Mesendoderm (in vitro differentiated cells): ENCODE measurements around the gene MATCAP1.
A peak's percentile ranks its signal among the peaks of the same experiment; 100 is the strongest.

Source experiments
- DNase-seq: peaks from one replicate; pipeline ENCODE4 v3.0.0; 2013
- H2AK5ac ChIP-seq: 2 replicates; pipeline ENCODE4 v1.6.1; 2013; ENCODE audit warnings: low read length, inconsistent platforms
- H2BK120ac ChIP-seq: 2 replicates; pipeline ENCODE4 v1.6.1; 2013; ENCODE audit warnings: low read depth, mild to moderate bottlenecking, low read length, moderate library complexity, mixed read lengths
- H2BK15ac ChIP-seq: replicated peaks from 2 replicates; pipeline ENCODE4 v1.6.1; 2013; ENCODE audit warnings: low read depth, mild to moderate bottlenecking, moderate library complexity
- H2BK5ac ChIP-seq: 2 replicates; pipeline ENCODE4 v1.6.1; 2013; ENCODE audit warnings: low read length, inconsistent platforms
- H3K18ac ChIP-seq: 2 replicates; pipeline ENCODE4 v1.6.1; 2013; ENCODE audit warnings: mild to moderate bottlenecking, low read length, mixed read lengths
- H3K23ac ChIP-seq: one replicate; pipeline ENCODE4 v1.6.1; 2013; ENCODE audit warnings: low read length
- H3K27ac ChIP-seq: 2 replicates; pipeline ENCODE4 v1.5.1; 2013; ENCODE audit warnings: low read depth, mild to moderate bottlenecking, inconsistent platforms, low read length, moderate library complexity
- H3K27me3 ChIP-seq: 2 replicates; pipeline ENCODE4 v1.6.1; 2013; ENCODE audit warnings: low read length, control low read depth, mild to moderate bottlenecking, inconsistent platforms; ENCODE audit not compliant: insufficient read depth, poor library complexity
- H3K36me3 ChIP-seq: 2 replicates; pipeline ENCODE4 v1.6.1; 2013; ENCODE audit warnings: low read length, inconsistent platforms; ENCODE audit not compliant: control insufficient read depth, insufficient read depth
- H3K4ac ChIP-seq: one replicate; pipeline ENCODE4 v1.6.1; 2013; ENCODE audit warnings: low read depth, mild to moderate bottlenecking, low read length, moderate library complexity
- H3K4me1 ChIP-seq: 2 replicates; pipeline ENCODE4 v1.6.1; 2013; ENCODE audit warnings: low read depth, low read length, inconsistent platforms; ENCODE audit not compliant: control insufficient read depth
- H3K4me2 ChIP-seq: 2 replicates; pipeline ENCODE4 v1.6.1; 2013; ENCODE audit warnings: low read length
- H3K4me3 ChIP-seq: 2 replicates; pipeline ENCODE4 v1.5.1; 2013; ENCODE audit warnings: mild to moderate bottlenecking, low read length
- H3K56ac ChIP-seq: one replicate; pipeline ENCODE4 v1.6.1; 2013; ENCODE audit warnings: low read length
- H3K79me1 ChIP-seq: 2 replicates; pipeline ENCODE4 v1.6.1; 2013; ENCODE audit warnings: low read length, inconsistent platforms
- H3K79me2 ChIP-seq: 2 replicates; pipeline ENCODE4 v1.6.1; 2013; ENCODE audit warnings: mild to moderate bottlenecking, low read length; ENCODE audit not compliant: control insufficient read depth, insufficient read depth
- H3K9ac ChIP-seq: 2 replicates; pipeline ENCODE4 v1.6.1; 2013; ENCODE audit warnings: low read length, inconsistent platforms
- H4K5ac ChIP-seq: one replicate; pipeline ENCODE4 v1.6.1; 2013; ENCODE audit warnings: low read length
- H4K8ac ChIP-seq: one replicate; pipeline ENCODE4 v1.6.1; 2013; ENCODE audit warnings: low read depth, mild to moderate bottlenecking, control low read depth, low read length, moderate library complexity
- WGBS: extraction: QIAGEN DNeasy Blood & Tissue Kit; methylation state at CpG from one replicate; pipeline ENCODE4 v1.1.7; 2013; ENCODE audit warnings: low lambda C conversion rate, missing lambda C conversion rate; ENCODE audit not compliant: insufficient coverage; ENCODE audit errors: extremely low coverage; 5-methylcytosine and 5-hydroxymethylcytosine counted together

MATCAP1 gene

DNA sequence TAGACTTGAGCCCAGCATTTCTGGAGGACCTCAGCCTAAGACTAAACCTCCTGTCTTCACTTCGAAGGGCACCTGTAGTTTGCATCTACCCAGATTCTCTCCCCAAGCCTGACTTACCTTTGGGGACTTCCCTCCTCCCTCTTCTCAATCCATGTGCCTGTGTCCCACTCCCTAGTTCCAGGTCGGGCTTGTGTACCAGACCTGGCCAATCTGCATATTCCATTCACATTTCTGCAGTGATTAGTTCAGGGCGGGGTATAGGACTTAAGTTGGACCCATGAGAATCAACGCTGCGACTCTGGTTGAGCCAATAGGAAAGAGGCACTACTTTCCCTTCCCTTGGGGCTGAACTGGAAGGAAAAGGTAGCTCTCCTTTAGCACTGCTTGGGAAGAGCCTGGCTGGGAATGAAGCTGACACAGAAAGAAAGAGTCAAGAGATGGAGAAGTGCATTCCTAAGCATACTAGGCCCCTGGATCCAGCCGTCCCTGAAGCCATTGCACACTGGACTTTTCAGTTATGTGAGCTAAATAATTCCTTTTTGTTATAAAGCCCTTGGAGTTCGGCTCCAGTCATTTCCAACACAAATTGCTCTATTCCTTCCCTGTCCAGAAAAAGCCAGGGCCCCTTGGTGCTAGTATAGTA, 26.5 kb downstream of the MATCAP1 start:
- no peaks in the 10 kb centered on the region for H3K79me2 ChIP-seq

DNA sequence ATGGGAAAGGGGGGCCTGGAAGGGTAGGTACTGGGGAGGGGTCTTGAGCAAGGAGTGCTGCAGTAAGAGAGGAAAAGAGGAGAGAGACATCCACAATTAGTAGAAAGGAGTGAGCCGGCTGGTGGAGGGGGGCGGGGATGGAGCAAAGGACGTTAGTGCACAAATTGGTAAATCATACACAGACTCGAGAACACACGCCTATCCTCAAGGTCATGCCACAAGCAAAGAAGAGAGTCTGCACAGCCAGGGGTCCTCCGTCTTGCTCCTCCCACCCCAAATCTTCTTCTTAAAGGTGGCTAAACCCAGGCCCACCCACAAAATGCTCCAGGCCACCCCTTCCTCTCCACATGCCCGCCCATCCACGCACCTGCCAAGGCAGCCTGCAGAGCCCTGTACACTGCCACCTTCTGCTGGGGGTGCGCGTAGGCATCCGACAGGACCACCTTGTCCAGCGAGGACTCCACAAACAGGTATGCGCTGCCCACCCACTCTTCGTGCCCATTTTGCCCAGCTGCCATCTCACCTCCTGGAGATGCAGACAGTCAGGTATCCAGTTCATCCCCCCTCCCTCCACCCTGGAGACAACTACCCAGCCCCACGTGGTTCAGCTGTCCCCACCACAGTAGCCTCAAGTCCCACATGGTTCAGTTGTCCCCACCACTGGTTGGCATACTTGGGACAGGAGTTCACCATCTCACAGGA, 27.5 kb downstream of the MATCAP1 start:
- H3K4me3 ChIP-seq = no peak overlapping the region
- WGBS = no CpG with 5 or more reads among the region's 15 CpGs
- no peaks in the 10 kb centered on the region for H3K4me1 ChIP-seq
- H2BK120ac ChIP-seq = no peak overlapping the region
- no peak overlapping the region for H3K56ac ChIP-seq
- no peak overlapping the region for H3K4ac ChIP-seq
- H3K23ac ChIP-seq = no peak overlapping the region
- no peaks in the 10 kb centered on the region for H3K79me1 ChIP-seq
- H3K4me2 ChIP-seq = no peak overlapping the region
- no peak overlapping the region for H3K18ac ChIP-seq
- H4K5ac ChIP-seq = no peak overlapping the region
- no peak for DNase-seq
- no peak overlapping the region for H3K9ac ChIP-seq
- H3K79me2 ChIP-seq = no peaks in the 10 kb centered on the region
- H2AK5ac ChIP-seq = no peak overlapping the region
- no peak overlapping the region for H2BK15ac ChIP-seq
- no peak overlapping the region for H4K8ac ChIP-seq
- no peak overlapping the region for H2BK5ac ChIP-seq
- no peak overlapping the region for H3K27ac ChIP-seq
- H3K27me3 ChIP-seq = peaks cover 48% of the 10 kb centered on the region
- H3K36me3 ChIP-seq = no peaks in the 10 kb centered on the region

More for the DNA sequence above, 26.5 kb downstream of the MATCAP1 start:
- Histone ChIP-seq H3K4ac (no peak overlapping the region), H3K36me3 (no peaks in the 10 kb centered on the region), H2BK120ac (no peak overlapping the region), H3K4me3 (no peak overlapping the region), H4K8ac (no peak overlapping the region), H3K27ac (no peak overlapping the region), H3K18ac (no peak overlapping the region), H4K5ac (no peak overlapping the region), H3K4me2 (no peak overlapping the region), H2BK15ac (no peak overlapping the region), H2AK5ac (no peak overlapping the region), H3K4me1 (no peaks in the 10 kb centered on the region), H3K56ac (no peak overlapping the region), H3K79me1 (no peaks in the 10 kb centered on the region), H3K23ac (no peak overlapping the region), H2BK5ac (no peak overlapping the region), H3K27me3 (peaks cover 56% of the 10 kb centered on the region), H3K9ac (no peak overlapping the region)
- no peak for DNase-seq
- WGBS = no CpG with 5 or more reads among the region's 7 CpGs

DNA sequence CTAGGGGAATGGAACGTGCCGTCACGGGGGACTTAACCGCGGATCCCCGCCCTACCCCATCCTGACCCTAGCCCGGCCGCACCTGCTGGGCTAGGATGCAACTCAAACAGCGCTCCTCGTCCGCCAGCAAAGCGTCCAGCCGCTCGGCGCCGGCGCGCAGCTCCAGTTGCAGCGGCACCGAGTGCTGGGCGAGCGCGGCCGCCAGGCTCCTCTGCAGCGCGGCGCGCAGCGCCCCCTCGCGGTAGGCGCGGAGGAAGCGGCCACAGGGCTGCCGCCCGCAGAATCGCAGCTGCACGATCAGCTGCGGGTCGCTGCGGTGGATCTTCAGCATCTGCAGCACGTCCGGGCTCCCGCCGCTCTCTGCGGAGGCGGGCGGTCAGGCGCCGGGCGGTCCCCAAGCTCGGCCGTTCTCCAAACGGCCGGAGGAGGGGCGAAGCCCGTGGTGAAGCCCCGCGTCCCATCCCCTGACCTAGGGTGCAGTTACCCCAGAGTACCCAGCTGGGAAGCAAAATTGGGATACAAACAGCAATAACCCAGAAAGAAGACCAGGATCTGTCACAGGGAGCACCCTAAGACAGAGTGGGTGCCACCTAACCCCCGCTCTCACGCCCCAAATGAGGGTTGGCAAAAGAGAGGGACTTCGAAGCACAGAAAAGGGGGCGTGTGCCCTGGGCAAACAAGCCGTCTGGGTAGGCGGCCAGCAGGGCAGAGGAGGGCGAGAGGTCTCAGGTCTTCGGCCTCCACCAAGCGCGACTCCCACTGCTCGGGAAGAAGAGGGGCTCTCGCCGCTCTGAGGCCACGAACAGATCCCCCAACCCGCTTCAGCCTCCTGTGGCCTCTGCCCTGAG, 28.2 kb downstream of the MATCAP1 start:
- WGBS = no CpG with 5 or more reads among the region's 74 CpGs
- no peaks in the 10 kb centered on the region for H3K79me2 ChIP-seq
- no peak overlapping the region for H3K18ac ChIP-seq
- no peak overlapping the region for H2AK5ac ChIP-seq
- no peak overlapping the region for H2BK5ac ChIP-seq
- peaks cover 48% of the 10 kb centered on the region for H3K27me3 ChIP-seq
- DNase-seq = peak; percentile 82
- H2BK120ac ChIP-seq = no peak overlapping the region
- H3K4ac ChIP-seq = no peak overlapping the region
- no peak overlapping the region for H2BK15ac ChIP-seq
- H3K4me2 ChIP-seq = no peak overlapping the region
- H3K4me1 ChIP-seq = no peaks in the 10 kb centered on the region
- H4K5ac ChIP-seq = no peak overlapping the region
- no peak overlapping the region for H3K27ac ChIP-seq
- no peak overlapping the region for H3K56ac ChIP-seq
- H3K9ac ChIP-seq = no peak overlapping the region
- H3K23ac ChIP-seq = no peak overlapping the region
- no peaks in the 10 kb centered on the region for H3K79me1 ChIP-seq
- H3K4me3 ChIP-seq = no peak overlapping the region
- H3K36me3 ChIP-seq = no peaks in the 10 kb centered on the region
- H4K8ac ChIP-seq = no peak overlapping the region

DNA sequence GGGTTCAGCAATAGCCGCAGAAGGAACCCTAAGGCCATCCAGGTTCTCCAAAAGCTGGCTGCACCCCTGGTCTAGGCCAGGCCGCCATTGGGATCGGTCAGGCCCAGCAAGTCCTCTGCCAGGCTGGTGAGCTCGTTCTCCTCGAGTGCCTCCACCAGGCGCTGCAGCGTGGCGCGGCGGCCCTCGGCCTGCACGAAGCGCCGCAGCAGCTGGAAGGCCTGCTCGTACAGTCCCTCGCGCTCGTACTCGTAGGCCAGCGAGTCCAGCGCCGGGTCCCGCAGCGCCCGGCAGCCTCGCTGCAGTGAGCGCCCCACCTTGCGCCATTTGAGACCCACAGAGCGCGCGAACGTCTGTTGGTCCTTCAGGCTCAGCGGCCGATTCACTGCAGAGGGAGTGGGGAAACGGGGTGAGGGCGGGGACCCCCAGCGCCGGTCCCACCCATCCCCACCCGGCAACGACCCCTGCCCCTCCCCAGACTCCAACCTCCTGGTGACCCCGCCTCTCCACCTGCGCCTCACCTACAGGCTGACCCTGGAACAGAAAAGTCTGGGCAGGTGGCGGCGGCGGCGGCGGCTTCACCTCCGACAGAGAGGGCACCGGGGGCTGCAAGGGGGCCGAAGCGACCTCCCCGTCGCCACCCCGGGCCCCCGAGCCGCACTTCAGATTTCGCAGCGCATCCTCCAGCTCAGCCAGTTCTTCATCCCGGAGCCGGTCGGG, 29.0 kb downstream of the MATCAP1 start:
- Histone ChIP-seq H3K79me1 (no peaks in the 10 kb centered on the region), H3K18ac (no peak overlapping the region), H3K9ac (no peak overlapping the region), H3K56ac (no peak overlapping the region), H3K27ac (no peak overlapping the region), H2BK120ac (no peak overlapping the region), H2BK5ac (no peak overlapping the region), H2BK15ac (no peak overlapping the region), H3K4me2 (no peak overlapping the region), H4K8ac (no peak overlapping the region), H3K36me3 (no peaks in the 10 kb centered on the region), H3K4me1 (no peaks in the 10 kb centered on the region), H3K4ac (no peak overlapping the region), H3K4me3 (no peak overlapping the region), H3K23ac (peak overlapping the region; percentile 66), H2AK5ac (no peak overlapping the region), H3K79me2 (no peaks in the 10 kb centered on the region), H4K5ac (no peak overlapping the region), H3K27me3 (peaks cover 48% of the 10 kb centered on the region)
- WGBS = no CpG with 5 or more reads among the region's 61 CpGs
- no peak for DNase-seq

DNA sequence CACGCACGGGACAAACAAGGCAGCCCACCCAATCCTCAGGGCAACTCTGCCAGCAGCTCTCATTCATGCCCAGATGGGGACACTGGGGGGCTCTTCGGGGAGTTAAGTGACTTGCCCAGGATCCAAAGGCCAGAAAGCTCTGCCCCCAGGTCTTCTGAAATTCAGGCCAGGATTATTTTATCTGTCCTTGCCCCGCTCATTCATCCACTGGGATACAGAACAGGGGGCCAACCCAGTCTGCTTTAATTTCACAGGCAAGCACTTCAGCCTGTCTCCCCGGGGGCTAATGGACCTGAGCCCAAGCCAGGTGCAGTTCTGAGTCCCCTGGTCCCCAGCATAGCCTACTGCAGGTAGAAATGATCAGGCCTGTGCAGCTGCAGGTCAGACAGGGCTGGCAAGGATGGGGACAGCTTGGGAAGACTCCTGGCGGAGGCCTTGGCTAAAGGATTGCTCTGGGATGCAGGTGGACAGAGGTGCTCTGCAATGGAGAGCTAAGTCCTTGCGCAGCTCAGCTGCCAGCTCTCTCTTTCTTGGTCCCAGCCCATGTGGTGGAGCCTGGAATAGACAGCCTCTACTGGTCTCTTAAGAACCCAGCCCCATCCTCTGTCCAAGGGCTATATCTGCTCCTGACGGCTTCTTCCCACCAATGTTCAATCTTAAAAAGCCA, 32.2 kb downstream of the MATCAP1 start:
- Histone ChIP-seq H3K56ac (peak overlapping the region; percentile 96), H2BK15ac (no peak overlapping the region), H4K5ac (no peak overlapping the region), H2AK5ac (no peak overlapping the region), H3K23ac (no peak overlapping the region), H3K18ac (no peak overlapping the region), H2BK5ac (no peak overlapping the region), H3K27ac (no peak overlapping the region), H3K36me3 (peaks cover 3% of the 10 kb centered on the region), H4K8ac (no peak overlapping the region), H3K27me3 (peaks cover 29% of the 10 kb centered on the region), H3K79me2 (no peaks in the 10 kb centered on the region), H2BK120ac (no peak overlapping the region), H3K4ac (no peak overlapping the region), H3K4me1 (no peaks in the 10 kb centered on the region), H3K4me2 (peak overlapping the region; percentile 61), H3K9ac (peak overlapping the region; percentile 86), H3K4me3 (no peak overlapping the region), H3K79me1 (no peaks in the 10 kb centered on the region)
- peak; percentile 38 for DNase-seq
- WGBS = no CpG with 5 or more reads among the region's 8 CpGs
